Parathyroid adenoma (tissue), 2 donors: ENCODE results near the gene JAK3.
"Not testable (repeated sequence)": the region's sequence is repeated elsewhere in the genome, so short reads cannot be mapped to it uniquely, and the experiment has no call there.

Source experiments
- H2AFZ ChIP-seq: fragments of 300-600 bp; sonication (generic); one replicate; pipeline ENCODE4 v1.7.0; 2017; ENCODE audit warnings: antibody characterized with exemption, mild to moderate bottlenecking
- H3K27ac ChIP-seq: fragments of 300-600 bp; sonication (generic); one replicate; pipeline ENCODE4 v1.7.0; 2017
- H3K27me3 ChIP-seq: fragments of 300-600 bp; sonication (generic); one replicate; pipeline ENCODE4 v1.7.0; 2017; ENCODE audit warnings: low read length; ENCODE audit not compliant: control insufficient read depth, insufficient read depth
- H3K36me3 ChIP-seq: fragments of 300-600 bp; sonication (generic); one replicate; pipeline ENCODE4 v1.7.0; 2017; ENCODE audit warnings: low read length; ENCODE audit not compliant: control insufficient read depth, insufficient read depth
- H3K4me1 ChIP-seq: fragments of 300-600 bp; sonication (generic); one replicate; pipeline ENCODE4 v1.7.0; 2017; ENCODE audit warnings: control low read depth
- H3K4me2 ChIP-seq: fragments of 300-600 bp; sonication (generic); one replicate; pipeline ENCODE4 v1.7.0; 2017; ENCODE audit warnings: low read length
- H3K4me3 ChIP-seq: fragments of 300-600 bp; sonication (generic); one replicate; pipeline ENCODE4 v1.7.0; 2017; ENCODE audit warnings: low read depth, low read length
- H3K79me2 ChIP-seq: fragments of 300-600 bp; sonication (generic); one replicate; pipeline ENCODE4 v1.7.0; 2017; ENCODE audit warnings: control low read depth
- H3K9ac ChIP-seq: fragments of 300-600 bp; sonication (generic); one replicate; pipeline ENCODE4 v1.7.0; 2017; ENCODE audit warnings: mild to moderate bottlenecking
- H3K9me3 ChIP-seq: fragments of 300-600 bp; sonication (generic); one replicate; pipeline ENCODE4 v1.7.0; 2017; ENCODE audit warnings: low read length; ENCODE audit not compliant: control insufficient read depth
- TF ChIP-seq, protein P1 (sequence below): fragments of 300-600 bp; sonication (generic); IDR thresholded peaks from one replicate; pipeline ENCODE4 v1.7.0; 2017; ENCODE audit warnings: antibody characterized with exemption, mild to moderate bottlenecking
- donor health status: primary hyperparathyroidism.

The JAK3 gene

DNA sequence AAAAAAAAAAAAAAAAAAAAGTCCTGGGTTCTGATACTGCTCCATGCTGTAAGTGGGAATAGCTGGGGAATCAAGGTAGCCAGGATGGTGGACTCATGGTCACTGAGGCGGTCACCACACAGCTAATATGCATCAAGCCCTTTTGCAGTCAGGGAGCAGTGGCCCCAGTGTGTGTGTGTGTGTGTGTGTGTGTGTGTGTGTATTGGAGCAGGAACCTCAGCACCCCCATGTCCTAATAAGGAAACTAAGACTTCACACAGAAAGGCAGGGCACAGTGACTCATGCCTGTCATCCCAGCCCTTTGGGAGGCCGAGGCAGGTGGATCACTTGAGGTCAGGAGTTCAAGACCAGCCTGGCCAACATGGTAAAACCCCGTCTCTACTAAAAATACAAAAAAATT, 40.8 kb downstream of the JAK3 start:
- Histone ChIP-seq H3K4me1 (no peaks in the 10 kb centered on the region), H3K79me2 (no peaks in the 10 kb centered on the region), H3K4me3 (no peak overlapping the region), H3K9me3 (no peaks in the 10 kb centered on the region), H3K27ac (no peak overlapping the region), H2AFZ (no peak overlapping the region), H3K36me3 (no peaks in the 10 kb centered on the region), H3K4me2 (no peak overlapping the region), H3K9ac (no peak overlapping the region), H3K27me3 (peaks cover 1% of the 10 kb centered on the region)
- TF ChIP-seq, protein P1, sequence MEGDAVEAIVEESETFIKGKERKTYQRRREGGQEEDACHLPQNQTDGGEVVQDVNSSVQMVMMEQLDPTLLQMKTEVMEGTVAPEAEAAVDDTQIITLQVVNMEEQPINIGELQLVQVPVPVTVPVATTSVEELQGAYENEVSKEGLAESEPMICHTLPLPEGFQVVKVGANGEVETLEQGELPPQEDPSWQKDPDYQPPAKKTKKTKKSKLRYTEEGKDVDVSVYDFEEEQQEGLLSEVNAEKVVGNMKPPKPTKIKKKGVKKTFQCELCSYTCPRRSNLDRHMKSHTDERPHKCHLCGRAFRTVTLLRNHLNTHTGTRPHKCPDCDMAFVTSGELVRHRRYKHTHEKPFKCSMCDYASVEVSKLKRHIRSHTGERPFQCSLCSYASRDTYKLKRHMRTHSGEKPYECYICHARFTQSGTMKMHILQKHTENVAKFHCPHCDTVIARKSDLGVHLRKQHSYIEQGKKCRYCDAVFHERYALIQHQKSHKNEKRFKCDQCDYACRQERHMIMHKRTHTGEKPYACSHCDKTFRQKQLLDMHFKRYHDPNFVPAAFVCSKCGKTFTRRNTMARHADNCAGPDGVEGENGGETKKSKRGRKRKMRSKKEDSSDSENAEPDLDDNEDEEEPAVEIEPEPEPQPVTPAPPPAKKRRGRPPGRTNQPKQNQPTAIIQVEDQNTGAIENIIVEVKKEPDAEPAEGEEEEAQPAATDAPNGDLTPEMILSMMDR = no peak

DNA sequence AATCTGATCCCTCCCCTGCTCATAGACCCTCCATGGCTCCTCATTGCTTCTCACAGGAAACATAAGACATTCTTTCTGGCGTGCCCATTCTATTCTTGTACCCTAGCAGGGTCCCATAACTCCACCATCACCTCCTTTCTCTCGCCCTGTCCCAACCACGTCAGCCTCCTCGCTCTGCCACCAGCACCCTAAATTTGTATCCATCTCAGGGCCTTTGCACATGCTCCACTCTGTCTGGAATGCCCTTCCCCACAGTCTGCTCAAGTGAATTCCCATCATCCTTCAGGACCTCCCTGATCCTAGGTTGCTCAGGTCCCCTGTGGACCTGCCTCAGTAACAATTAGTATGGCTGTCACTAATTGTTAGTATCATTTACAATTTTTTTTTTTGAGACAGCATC, 42.4 kb downstream of the JAK3 start:
- H2AFZ ChIP-seq = no peak overlapping the region
- TF ChIP-seq, protein P1 = no peak
- no peaks in the 10 kb centered on the region for H3K79me2 ChIP-seq
- H3K4me1 ChIP-seq = no peaks in the 10 kb centered on the region
- no peaks in the 10 kb centered on the region for H3K36me3 ChIP-seq
- no peak overlapping the region for H3K9ac ChIP-seq
- no peaks in the 10 kb centered on the region for H3K27me3 ChIP-seq
- H3K4me3 ChIP-seq = no peak overlapping the region
- H3K27ac ChIP-seq = no peak overlapping the region
- H3K9me3 ChIP-seq = no peaks in the 10 kb centered on the region
- no peak overlapping the region for H3K4me2 ChIP-seq

DNA sequence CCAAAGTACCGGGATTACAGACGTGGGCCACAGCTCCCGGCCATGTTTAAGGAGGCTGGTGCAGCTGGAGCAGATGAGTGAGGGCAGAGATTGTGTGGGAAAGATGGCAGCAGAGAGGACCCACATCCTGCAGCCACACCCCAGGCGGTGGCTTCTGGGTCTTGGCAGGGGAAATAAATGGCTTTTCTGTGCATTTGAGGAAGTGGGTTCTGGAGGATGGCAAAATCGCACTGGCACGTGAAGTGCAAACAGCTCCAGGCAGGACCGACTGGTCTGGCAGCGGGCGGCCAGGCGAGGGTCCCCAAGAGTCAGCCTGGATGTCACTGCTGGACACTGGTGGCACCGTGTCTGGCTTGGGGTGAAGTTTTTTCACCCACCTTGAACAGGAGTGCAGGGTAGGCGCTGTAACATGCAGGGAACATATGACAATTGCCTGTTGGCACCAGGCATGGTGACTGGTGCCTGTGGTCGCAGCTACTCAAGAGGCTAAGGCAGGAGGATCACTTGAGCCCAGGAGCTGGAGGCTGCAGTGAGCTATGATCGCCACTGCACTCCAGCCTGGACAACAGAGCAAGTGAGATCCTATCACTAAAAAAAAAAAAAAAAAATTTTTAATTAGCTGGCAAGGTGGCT, 44.4 kb downstream of the JAK3 start:
- TF ChIP-seq, protein P1 = no peak
- Histone ChIP-seq H3K27ac (no peak overlapping the region), H3K9ac (no peak overlapping the region)

DNA sequence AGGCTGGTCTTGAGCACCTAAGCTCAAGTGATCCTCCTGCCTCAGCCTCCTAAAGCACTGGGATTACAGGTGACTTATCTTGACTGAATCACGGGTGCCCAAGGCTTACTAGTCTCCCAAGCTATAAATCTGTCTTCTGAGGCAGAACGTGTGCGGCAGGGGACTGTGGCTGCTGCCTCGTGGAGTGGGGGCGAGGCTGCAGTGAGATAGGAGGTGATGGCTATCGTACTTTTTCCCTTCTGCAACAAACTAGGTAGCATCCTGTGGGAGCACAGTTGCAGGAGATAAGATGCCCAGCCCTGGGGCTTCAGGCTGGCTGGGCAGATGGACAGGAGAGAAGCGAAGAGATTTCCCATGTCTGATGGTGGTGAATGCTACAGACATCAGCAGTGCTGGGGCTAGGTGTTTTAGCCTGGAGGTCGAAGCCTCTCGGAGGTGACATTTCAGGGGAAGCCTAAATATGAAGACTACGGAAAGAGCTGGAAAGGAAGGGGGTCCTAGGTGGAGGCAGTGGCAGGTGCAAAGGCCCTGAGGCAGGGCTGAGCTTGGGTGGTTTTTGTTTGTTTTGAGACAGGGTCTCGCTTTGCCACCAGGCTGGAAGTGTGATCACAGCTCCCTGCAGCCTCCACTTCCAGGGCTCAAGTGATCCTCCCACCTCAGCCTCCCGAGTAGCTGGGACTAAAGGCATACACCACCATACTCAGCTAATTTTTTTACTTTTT, 45.5 kb downstream of the JAK3 start:
- Histone ChIP-seq H3K9me3 (no peaks in the 10 kb centered on the region), H3K79me2 (no peaks in the 10 kb centered on the region), H3K27me3 (no peaks in the 10 kb centered on the region), H3K4me2 (no peak overlapping the region), H3K36me3 (no peaks in the 10 kb centered on the region), H2AFZ (no peak overlapping the region), H3K9ac (no peak overlapping the region), H3K27ac (no peak overlapping the region), H3K4me1 (no peaks in the 10 kb centered on the region), H3K4me3 (no peak overlapping the region)
- TF ChIP-seq, protein P1 = no peak

More for the DNA sequence above, 44.4 kb downstream of the JAK3 start:
- no peak overlapping the region for H2AFZ ChIP-seq
- no peaks in the 10 kb centered on the region for H3K4me1 ChIP-seq
- no peak overlapping the region for H3K4me3 ChIP-seq
- no peak overlapping the region for H3K4me2 ChIP-seq
- H3K36me3 ChIP-seq = no peaks in the 10 kb centered on the region
- no peaks in the 10 kb centered on the region for H3K9me3 ChIP-seq
- H3K79me2 ChIP-seq = no peaks in the 10 kb centered on the region
- no peaks in the 10 kb centered on the region for H3K27me3 ChIP-seq

DNA sequence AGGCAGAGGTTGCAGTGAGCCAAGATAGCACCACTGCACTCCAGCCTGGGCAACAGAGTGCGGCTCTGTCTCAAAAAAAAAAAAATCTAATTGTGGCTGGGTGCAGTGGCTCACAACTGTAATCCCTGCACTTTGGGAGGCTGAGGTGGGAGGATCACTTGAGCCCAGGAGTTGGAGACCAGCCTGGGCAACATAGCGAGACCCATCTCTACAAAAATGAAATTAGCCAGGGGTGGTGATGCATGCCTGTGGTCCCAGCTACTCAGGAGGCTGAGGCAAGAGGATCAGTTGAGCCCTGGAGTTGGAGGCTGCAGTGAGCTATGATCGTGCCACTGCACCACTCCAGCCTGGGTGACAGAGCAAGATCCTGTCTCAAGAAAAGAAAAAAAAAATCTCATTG, 49.2 kb downstream of the JAK3 start:
- not testable (repeated sequence) for H3K4me2 ChIP-seq, H3K4me3 ChIP-seq, H3K4me1 ChIP-seq, H3K27ac ChIP-seq, H3K79me2 ChIP-seq, H3K9me3 ChIP-seq, H3K27me3 ChIP-seq, H2AFZ ChIP-seq, H3K9ac ChIP-seq, H3K36me3 ChIP-seq
